ENCODE measurements around the gene BTRC.

GRCh38 chr10:101563497-101564040, 209.6 kb downstream of the BTRC start:
- TF ChIP-seq, protein P1, sequence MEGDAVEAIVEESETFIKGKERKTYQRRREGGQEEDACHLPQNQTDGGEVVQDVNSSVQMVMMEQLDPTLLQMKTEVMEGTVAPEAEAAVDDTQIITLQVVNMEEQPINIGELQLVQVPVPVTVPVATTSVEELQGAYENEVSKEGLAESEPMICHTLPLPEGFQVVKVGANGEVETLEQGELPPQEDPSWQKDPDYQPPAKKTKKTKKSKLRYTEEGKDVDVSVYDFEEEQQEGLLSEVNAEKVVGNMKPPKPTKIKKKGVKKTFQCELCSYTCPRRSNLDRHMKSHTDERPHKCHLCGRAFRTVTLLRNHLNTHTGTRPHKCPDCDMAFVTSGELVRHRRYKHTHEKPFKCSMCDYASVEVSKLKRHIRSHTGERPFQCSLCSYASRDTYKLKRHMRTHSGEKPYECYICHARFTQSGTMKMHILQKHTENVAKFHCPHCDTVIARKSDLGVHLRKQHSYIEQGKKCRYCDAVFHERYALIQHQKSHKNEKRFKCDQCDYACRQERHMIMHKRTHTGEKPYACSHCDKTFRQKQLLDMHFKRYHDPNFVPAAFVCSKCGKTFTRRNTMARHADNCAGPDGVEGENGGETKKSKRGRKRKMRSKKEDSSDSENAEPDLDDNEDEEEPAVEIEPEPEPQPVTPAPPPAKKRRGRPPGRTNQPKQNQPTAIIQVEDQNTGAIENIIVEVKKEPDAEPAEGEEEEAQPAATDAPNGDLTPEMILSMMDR (IDR thresholded peaks at IDR 0.05) = no peak
- TF ChIP-seq POLR2A (IDR thresholded peaks at IDR 0.05) (no peak), POLR2AphosphoS5 (IDR thresholded peaks at IDR 0.05) (no peak), EP300 (IDR thresholded peaks at IDR 0.05) (no peak)

Data from sigmoid colon (tissue), 4 donors.